Activated CD4-positive, alpha-beta T cell treated with anti-CD3 and anti-CD28 coated beads for 1 hour (primary cell): ENCODE results near the gene KNDC1.
"Not testable (repeated sequence)": the region's sequence is repeated elsewhere in the genome, so short reads cannot be mapped to it uniquely, and the experiment has no call there.

Experiments used
- DNase-seq: peaks from one replicate; pipeline ENCODE4 v3.0.0-alpha.2; 2020

KNDC1 gene

GRCh38 chr10:133159950-133160825 is at the start of gene KNDC1:
Gene KNDC1, plus strand, starts transcription at chr10:133160219. Its CDS starts 249 bp downstream, at chr10:133160468.
- DNase-seq = no peak

GRCh38 chr10:133110609-133111275 is 49.3 kb upstream of the KNDC1 start:
- DNase-seq = no peak

GRCh38 chr10:133111640-133112039 is 48.4 kb upstream of the KNDC1 start:
- DNase-seq = not testable (repeated sequence)

GRCh38 chr10:133113146-133113830 is 46.7 kb upstream of the KNDC1 start:
- DNase-seq = no peak

GRCh38 chr10:133113847-133114246 is 46.2 kb upstream of the KNDC1 start:
- DNase-seq = no peak

- no peak for DNase-seq
Observed at GRCh38 chr10:133114251-133114650, 45.8 kb upstream of the KNDC1 start.

GRCh38 chr10:133114726-133115452 is 45.1 kb upstream of the KNDC1 start:
- DNase-seq = no peak

- DNase-seq = no peak
Observed at GRCh38 chr10:133115453-133115842, 44.6 kb upstream of the KNDC1 start.

GRCh38 chr10:133115976-133116375 is 44.0 kb upstream of the KNDC1 start:
- DNase-seq = no peak

GRCh38 chr10:133116455-133116854 is 43.6 kb upstream of the KNDC1 start:
- DNase-seq = no peak

GRCh38 chr10:133117036-133117687 is 42.9 kb upstream of the KNDC1 start:
- no peak for DNase-seq

GRCh38 chr10:133117688-133118071 is 42.3 kb upstream of the KNDC1 start:
- DNase-seq = no peak

- DNase-seq = no peak
Observed at GRCh38 chr10:133121479-133121878, 38.5 kb upstream of the KNDC1 start.

- no peak for DNase-seq
Observed at GRCh38 chr10:133122171-133122935, 37.7 kb upstream of the KNDC1 start.

GRCh38 chr10:133123050-133123745 is 36.8 kb upstream of the KNDC1 start:
- no peak for DNase-seq

GRCh38 chr10:133123746-133124356 is 36.2 kb upstream of the KNDC1 start:
- no peak for DNase-seq

- no peak for DNase-seq
Observed at GRCh38 chr10:133124357-133125211, 35.4 kb upstream of the KNDC1 start.

GRCh38 chr10:133125901-133126300 is 34.1 kb upstream of the KNDC1 start:
- no peak for DNase-seq
